CD4-positive, alpha-beta memory T cell (primary cell): Measurements from ENCODE around the gene B9D1. TPM values are rescaled to one million over a fixed set of nuclear protein-coding genes. Genes with fewer than 3 reads are reported as not detected.

Source experiments
- CTCF ChIA-PET: fragments of 350-600 bp; sonication (Branson Sonifier 250); formaldehyde crosslinking; loops from one replicate; lab custom pipeline; 2021; ENCODE audit warnings: inconsistent platforms; ENCODE audit not compliant: partially characterized antibody; lab: Charles Lee
- POLR2A ChIA-PET: fragments of 350-600 bp; sonication (Branson Sonifier 250); formaldehyde crosslinking; loops from one replicate; lab custom pipeline; 2021; ENCODE audit not compliant: partially characterized antibody; lab: Charles Lee
- DNase-seq, 5 donors: peaks; one replicate each; pipeline versions ENCODE4 v3.0.0 to v3.0.0-alpha.2; 2020 to 2022; ENCODE audit warnings: mixed read lengths in 1 of 5
- H3K27ac ChIP-seq: one replicate; pipeline ENCODE4 v1.7.0; 2013; ENCODE audit warnings: low read depth, low read length
- H3K27me3 ChIP-seq: 2 replicates; pipeline ENCODE4 v1.7.0; 2013; ENCODE audit warnings: mild to moderate bottlenecking, low read length, moderate library complexity; ENCODE audit not compliant: insufficient read depth
- H3K36me3 ChIP-seq: 2 replicates; pipeline ENCODE4 v1.7.0; 2013; ENCODE audit warnings: mild to moderate bottlenecking, low read length, moderate library complexity; ENCODE audit not compliant: insufficient read depth
- H3K4me1 ChIP-seq: 2 replicates; pipeline ENCODE4 v1.7.0; 2013; ENCODE audit warnings: mild to moderate bottlenecking, low read length, moderate library complexity; ENCODE audit not compliant: insufficient read depth
- H3K4me3 ChIP-seq, 2 donors: one replicate each; pipeline ENCODE4 v1.7.0; 2013; ENCODE audit warnings: low read length in 2 of 2, mild to moderate bottlenecking in 1 of 2
- H3K9me3 ChIP-seq, 2 donors: one replicate each; pipeline ENCODE4 v1.7.0; 2013; ENCODE audit warnings: low read length in 2 of 2, control low read depth in 1 of 2; ENCODE audit not compliant: control insufficient read depth in 1 of 2
- H3K27ac Mint-ChIP-seq, 7 donors: one replicate each; pipeline ENCODE4 v1.8.0; 2020 to 2021; ENCODE audit warnings: mixed read lengths in 7 of 7, mild to moderate bottlenecking in 6 of 7, inconsistent platforms in 3 of 7, moderate library complexity in 3 of 7
- H3K27me3 Mint-ChIP-seq, 2 donors: one replicate each; pipeline ENCODE4 v1.8.0; 2020 to 2021; ENCODE audit warnings: mixed read lengths in 2 of 2
- H3K36me3 Mint-ChIP-seq, 2 donors: one replicate each; pipeline ENCODE4 v1.8.0; 2020 to 2021; ENCODE audit warnings: mixed read lengths in 2 of 2, inconsistent platforms in 1 of 2, mild to moderate bottlenecking in 1 of 2
- H3K4me1 Mint-ChIP-seq, 4 donors: one replicate each; pipeline ENCODE4 v1.8.0; 2020 to 2021; ENCODE audit warnings: mixed read lengths in 4 of 4, mild to moderate bottlenecking in 1 of 4
- H3K4me3 Mint-ChIP-seq, 8 donors: one replicate each; pipeline ENCODE4 v1.8.0; 2020 to 2021; ENCODE audit warnings: mixed read lengths in 8 of 8, mild to moderate bottlenecking in 7 of 8, moderate library complexity in 6 of 8, inconsistent platforms in 3 of 8
- H3K9me3 Mint-ChIP-seq, 8 donors: one replicate each; pipeline ENCODE4 v1.8.0; 2020 to 2021; ENCODE audit warnings: mixed read lengths in 8 of 8, mild to moderate bottlenecking in 5 of 8, inconsistent platforms in 3 of 8, moderate library complexity in 1 of 8
- intact Hi-C: fragments of 100-400 bp; cut with micrococcal nuclease; formaldehyde crosslinking; loops from one replicate; pipeline ENCODE4 v1.15.1; 2023
- polyA plus RNA-seq, 2 donors: library from polyadenylated mRNA; unstranded; fragments of 300-500 nt; fragmentation: Illumina TruSeq; gene quantifications; one replicate each; pipeline ENCODE4 v1.2.3, GENCODE V29; 2021
- total RNA-seq, 2 experiments: library from RNA; stranded (reverse); gene quantifications; one replicate each; pipeline ENCODE4 v1.2.3, GENCODE V29; 2021

B9D1 gene
- total and polyA plus RNA-seq, 4 experiments from 2014 or later, result 0.29 to 2.8 (median 2.5) TPM; not detected in 1

- POLR2A ChIA-PET, result no interaction called here
- Histone ChIP-seq H3K27me3 (no peaks in the 10 kb centered on the region), H3K27ac (no peak overlapping the region), H3K36me3 (no peaks in the 10 kb centered on the region), H3K4me1 (no peaks in the 10 kb centered on the region), H3K4me3 (no peak overlapping the region), H3K9me3 (no peaks in the 10 kb centered on the region)
- H3K9me3 Mint-ChIP-seq, result no peaks in the 10 kb centered on the region
- H3K27ac Mint-ChIP-seq, result no peak overlapping the region
- intact Hi-C loops, result no loop called here
- H3K4me1 Mint-ChIP-seq, result no peaks in the 10 kb centered on the region
- CTCF ChIA-PET, result no interaction called here
- H3K36me3 Mint-ChIP-seq, result no peaks in the 10 kb centered on the region
- H3K27me3 Mint-ChIP-seq, result peaks cover 0 to 8% of the 10 kb centered on the region in 2 donors
- no peak overlapping the region for H3K4me3 Mint-ChIP-seq
- no peak for DNase-seq
These were observed 29.4 kb downstream of the B9D1 start for GRCh38 chr17:19333132-19333440.

GRCh38 chr17:19332371-19333131 lies 30.0 kb downstream of the B9D1 start:
- no peaks in the 10 kb centered on the region for H3K9me3 ChIP-seq
- H3K27ac ChIP-seq, result no peak overlapping the region
- no peaks in the 10 kb centered on the region for H3K36me3 ChIP-seq
- no peaks in the 10 kb centered on the region for H3K9me3 Mint-ChIP-seq
- H3K27me3 Mint-ChIP-seq, result peaks cover 0 to 8% of the 10 kb centered on the region in 2 donors
- H3K4me3 ChIP-seq, result no peak overlapping the region
- H3K4me3 Mint-ChIP-seq, result no peak overlapping the region
- DNase-seq, result no peak
- no peak overlapping the region for H3K27ac Mint-ChIP-seq
- CTCF ChIA-PET, result no interaction called here
- H3K4me1 Mint-ChIP-seq, result no peaks in the 10 kb centered on the region
- POLR2A ChIA-PET, result no interaction called here
- no peaks in the 10 kb centered on the region for H3K4me1 ChIP-seq
- intact Hi-C loops, result no loop called here
- H3K36me3 Mint-ChIP-seq, result no peaks in the 10 kb centered on the region
- H3K27me3 ChIP-seq, result no peaks in the 10 kb centered on the region

GRCh38 chr17:19331543-19332245 lies 30.8 kb downstream of the B9D1 start:
- ChIA-PET POLR2A (no interaction called here), CTCF (no interaction called here)
- no peak overlapping the region for H3K27ac ChIP-seq
- no peak overlapping the region for H3K27ac Mint-ChIP-seq
- peaks cover 0 to 5% (median 0%) of the 10 kb centered on the region in 8 donors for H3K9me3 Mint-ChIP-seq
- H3K9me3 ChIP-seq, result no peaks in the 10 kb centered on the region
- H3K4me1 ChIP-seq, result no peaks in the 10 kb centered on the region
- no peak for DNase-seq
- H3K4me1 Mint-ChIP-seq, result no peaks in the 10 kb centered on the region
- no peaks in the 10 kb centered on the region for H3K36me3 Mint-ChIP-seq
- intact Hi-C loops, result no loop called here
- H3K4me3 ChIP-seq, result no peak overlapping the region
- peaks cover 0 to 3% of the 10 kb centered on the region in 2 donors for H3K27me3 Mint-ChIP-seq
- no peak overlapping the region for H3K4me3 Mint-ChIP-seq
- H3K27me3 ChIP-seq, result no peaks in the 10 kb centered on the region
- no peaks in the 10 kb centered on the region for H3K36me3 ChIP-seq

- intact Hi-C loops, result no loop called here
- H3K4me3 ChIP-seq, result no peak overlapping the region
- H3K27me3 ChIP-seq, result no peaks in the 10 kb centered on the region
- Mint-ChIP-seq H3K27me3 (peaks cover 0 to 3% of the 10 kb centered on the region in 2 donors), H3K4me1 (no peaks in the 10 kb centered on the region), H3K9me3 (peaks cover 0 to 8% (median 0%) of the 10 kb centered on the region in 8 donors), H3K36me3 (no peaks in the 10 kb centered on the region), H3K4me3 (no peak overlapping the region), H3K27ac (no peak overlapping the region)
- no peak overlapping the region for H3K27ac ChIP-seq
- no peaks in the 10 kb centered on the region for H3K4me1 ChIP-seq
- ChIA-PET CTCF (no interaction called here), POLR2A (no interaction called here)
- no peaks in the 10 kb centered on the region for H3K9me3 ChIP-seq
- no peak for DNase-seq
- no peaks in the 10 kb centered on the region for H3K36me3 ChIP-seq
These were observed 31.4 kb downstream of the B9D1 start for GRCh38 chr17:19331134-19331533.

GRCh38 chr17:19330271-19330670 lies 32.3 kb downstream of the B9D1 start:
- peaks cover 0 to 16% (median 7%) of the 10 kb centered on the region in 8 donors for H3K9me3 Mint-ChIP-seq
- intact Hi-C loops, result no loop called here
- DNase-seq, result no peak
- no peaks in the 10 kb centered on the region for H3K4me1 Mint-ChIP-seq
- no peaks in the 10 kb centered on the region for H3K36me3 Mint-ChIP-seq
- Histone ChIP-seq H3K27ac (no peak overlapping the region), H3K4me3 (no peak overlapping the region), H3K4me1 (no peaks in the 10 kb centered on the region), H3K36me3 (no peaks in the 10 kb centered on the region), H3K9me3 (peaks cover 0 to 3% of the 10 kb centered on the region in 2 donors), H3K27me3 (no peaks in the 10 kb centered on the region)
- ChIA-PET CTCF (no interaction called here), POLR2A (no interaction called here)
- peaks cover 0 to 2% of the 10 kb centered on the region in 2 donors for H3K27me3 Mint-ChIP-seq
- H3K4me3 Mint-ChIP-seq, result no peak overlapping the region
- H3K27ac Mint-ChIP-seq, result no peak overlapping the region

- H3K27me3 ChIP-seq, result no peaks in the 10 kb centered on the region
- DNase-seq, result no peak
- POLR2A ChIA-PET, result no interaction called here
- no peaks in the 10 kb centered on the region for H3K36me3 ChIP-seq
- Mint-ChIP-seq H3K4me3 (no peak overlapping the region), H3K27me3 (peaks cover 0 to 2% of the 10 kb centered on the region in 2 donors), H3K27ac (no peak overlapping the region), H3K36me3 (no peaks in the 10 kb centered on the region), H3K4me1 (no peaks in the 10 kb centered on the region), H3K9me3 (peaks cover 0 to 21% (median 9%) of the 10 kb centered on the region in 8 donors)
- no peaks in the 10 kb centered on the region for H3K4me1 ChIP-seq
- intact Hi-C loops, result no loop called here
- H3K4me3 ChIP-seq, result no peak overlapping the region
- H3K9me3 ChIP-seq, result peaks cover 0 to 7% of the 10 kb centered on the region in 2 donors
- H3K27ac ChIP-seq, result no peak overlapping the region
- CTCF ChIA-PET, result interaction anchor here (0.8 kb wide), 1 partner anchor 24 kb away, joined by 3 read pairs; no protein-coding TSS in a partner anchor
These were observed 32.7 kb downstream of the B9D1 start for GRCh38 chr17:19329839-19330238.

- no peaks in the 10 kb centered on the region for H3K4me1 Mint-ChIP-seq
- Histone ChIP-seq H3K9me3 (peaks cover 0 to 7% of the 10 kb centered on the region in 2 donors), H3K4me1 (no peaks in the 10 kb centered on the region), H3K27me3 (no peaks in the 10 kb centered on the region), H3K4me3 (no peak overlapping the region), H3K27ac (no peak overlapping the region), H3K36me3 (no peaks in the 10 kb centered on the region)
- H3K4me3 Mint-ChIP-seq, result no peak overlapping the region
- H3K27me3 Mint-ChIP-seq, result peaks cover 0 to 2% of the 10 kb centered on the region in 2 donors
- intact Hi-C loops, result no loop called here
- H3K9me3 Mint-ChIP-seq, result peaks cover 0 to 24% (median 11%) of the 10 kb centered on the region in 8 donors
- ChIA-PET POLR2A (no interaction called here), CTCF (interaction anchor here (0.8 to 2.2 kb wide), 2 partner anchors 8 to 23 kb away, joined by 3 to 8 read pairs; no protein-coding TSS in a partner anchor)
- H3K27ac Mint-ChIP-seq, result no peak overlapping the region
- DNase-seq, result no peak
- no peaks in the 10 kb centered on the region for H3K36me3 Mint-ChIP-seq
These were observed 33.4 kb downstream of the B9D1 start for GRCh38 chr17:19329136-19329535.
